Activated naive CD4-positive, alpha-beta T cell treated with anti-CD3 and anti-CD28 coated beads for 36 hours (primary cell): Measurements from ENCODE around the gene CCDC136. TPM values are rescaled to one million over a fixed set of nuclear protein-coding genes. Genes with fewer than 3 reads are reported as not detected.

Experiments
- CTCF ChIA-PET: fragments of 350-600 bp; sonication (Branson Sonifier 250); formaldehyde crosslinking; loops from one replicate; lab custom pipeline; 2021; ENCODE audit warnings: antibody characterized with exemption; lab: Charles Lee
- DNase-seq: peaks from one replicate; pipeline ENCODE4 v3.0.0-alpha.2; 2020
- H3K27ac Mint-ChIP-seq: one replicate; pipeline ENCODE4 v1.8.0; 2021; ENCODE audit warnings: mild to moderate bottlenecking, mixed read lengths
- H3K27me3 Mint-ChIP-seq: one replicate; pipeline ENCODE4 v1.8.0; 2021; ENCODE audit warnings: low read depth, mixed read lengths
- H3K36me3 Mint-ChIP-seq: one replicate; pipeline ENCODE4 v1.8.0; 2021; ENCODE audit warnings: low read depth, mixed read lengths
- H3K4me1 Mint-ChIP-seq: one replicate; pipeline ENCODE4 v1.8.0; 2021; ENCODE audit warnings: low read depth, mixed read lengths
- H3K4me3 Mint-ChIP-seq: one replicate; pipeline ENCODE4 v1.8.0; 2021; ENCODE audit warnings: mild to moderate bottlenecking, moderate library complexity, mixed read lengths
- H3K9me3 Mint-ChIP-seq: one replicate; pipeline ENCODE4 v1.8.0; 2021; ENCODE audit warnings: mixed read lengths
- intact Hi-C: fragments of 100-400 bp; cut with micrococcal nuclease; formaldehyde crosslinking; loops from one replicate; pipeline ENCODE4 v1.15.1; 2023
- total RNA-seq, 2 experiments: library from RNA; stranded (reverse); gene quantifications; one replicate each; pipeline ENCODE4 v1.2.3, GENCODE V29; 2021

CCDC136 gene
- total RNA-seq, 2 experiments from 2014 or later = 4.2 to 5.9 TPM

GRCh38 chr7:128830231-128831177 lies 38.7 kb downstream of the CCDC136 start, which contains the start of gene FLNC:
TSS of gene FLNC (plus strand) at chr7:128830406. CDS start at chr7:128830638, 232 bp downstream.
- H3K4me1 Mint-ChIP-seq = peaks cover 17% of the 10 kb centered on the region
- intact Hi-C loops = no loop called here
- H3K27ac Mint-ChIP-seq = no peak within 1 kb of the TSS
- peak; percentile 47 for DNase-seq
- peak within 1 kb of the TSS; percentile 56 for H3K4me3 Mint-ChIP-seq
- H3K36me3 Mint-ChIP-seq = no peaks in the 10 kb centered on the region
- no peaks in the 10 kb centered on the region for H3K9me3 Mint-ChIP-seq
- CTCF ChIA-PET = interaction anchor here (1.0 kb wide), 1 partner anchor 11 kb away, joined by 3 read pairs; no protein-coding TSS in a partner anchor
- H3K27me3 Mint-ChIP-seq = peaks cover 41% of the 10 kb centered on the region

GRCh38 chr7:128831178-128831993 lies 39.6 kb downstream of the CCDC136 start:
- Mint-ChIP-seq H3K36me3 (no peaks in the 10 kb centered on the region), H3K27ac (no peak overlapping the region), H3K4me1 (peaks cover 17% of the 10 kb centered on the region), H3K9me3 (no peaks in the 10 kb centered on the region), H3K27me3 (peaks cover 41% of the 10 kb centered on the region), H3K4me3 (no peak overlapping the region)
- CTCF ChIA-PET = interaction anchor here (0.6 to 1.0 kb wide), 4 partner anchors 11 to 39 kb away, joined by 3 to 4 read pairs (median 3); no protein-coding TSS in a partner anchor
- intact Hi-C loops = no loop called here
- no peak for DNase-seq

- DNase-seq = no peak
- intact Hi-C loops = no loop called here
- Mint-ChIP-seq H3K4me3 (no peak overlapping the region), H3K27me3 (peaks cover 33% of the 10 kb centered on the region), H3K9me3 (no peaks in the 10 kb centered on the region), H3K4me1 (peaks cover 17% of the 10 kb centered on the region), H3K36me3 (no peaks in the 10 kb centered on the region), H3K27ac (no peak overlapping the region)
- CTCF ChIA-PET = interaction anchor here (0.6 to 1.5 kb wide), 7 partner anchors 9 to 237 kb away, joined by 3 to 6 read pairs (median 4); no protein-coding TSS in a partner anchor
Measured at GRCh38 chr7:128831994-128832879, 40.5 kb downstream of the CCDC136 start.

- no peaks in the 10 kb centered on the region for H3K9me3 Mint-ChIP-seq
- H3K27ac Mint-ChIP-seq = no peak overlapping the region
- H3K36me3 Mint-ChIP-seq = no peaks in the 10 kb centered on the region
- intact Hi-C loops = no loop called here
- peaks cover 17% of the 10 kb centered on the region for H3K4me1 Mint-ChIP-seq
- CTCF ChIA-PET = interaction anchor here (0.6 to 1.5 kb wide), 4 partner anchors 9 to 237 kb away, joined by 4 to 6 read pairs (median 4); no protein-coding TSS in a partner anchor
- no peak overlapping the region for H3K4me3 Mint-ChIP-seq
- DNase-seq = no peak
- peaks cover 30% of the 10 kb centered on the region for H3K27me3 Mint-ChIP-seq
Measured at GRCh38 chr7:128832880-128833147, 41.0 kb downstream of the CCDC136 start.

- no peak for DNase-seq
- no peak overlapping the region for H3K27ac Mint-ChIP-seq
Measured at GRCh38 chr7:128833148-128833945, 41.6 kb downstream of the CCDC136 start.

GRCh38 chr7:128833946-128834325 lies 42.2 kb downstream of the CCDC136 start:
- CTCF ChIA-PET = interaction anchor here (0.8 to 1.5 kb wide), 2 partner anchors 9 to 50 kb away, joined by 3 to 5 read pairs; no protein-coding TSS in a partner anchor
- no peak overlapping the region for H3K27ac Mint-ChIP-seq
- intact Hi-C loops = no loop called here
- no peaks in the 10 kb centered on the region for H3K36me3 Mint-ChIP-seq
- H3K4me1 Mint-ChIP-seq = peaks cover 17% of the 10 kb centered on the region
- H3K9me3 Mint-ChIP-seq = no peaks in the 10 kb centered on the region
- no peak overlapping the region for H3K4me3 Mint-ChIP-seq
- no peak for DNase-seq
- H3K27me3 Mint-ChIP-seq = peaks cover 20% of the 10 kb centered on the region

More at GRCh38 chr7:128833148-128833945, 41.6 kb downstream of the CCDC136 start:
- no peak overlapping the region for H3K4me3 Mint-ChIP-seq
- H3K9me3 Mint-ChIP-seq = no peaks in the 10 kb centered on the region
- peaks cover 26% of the 10 kb centered on the region for H3K27me3 Mint-ChIP-seq
- intact Hi-C loops = no loop called here
- peaks cover 17% of the 10 kb centered on the region for H3K4me1 Mint-ChIP-seq
- no peaks in the 10 kb centered on the region for H3K36me3 Mint-ChIP-seq
- CTCF ChIA-PET = interaction anchor here (0.6 to 1.5 kb wide), 4 partner anchors 9 to 238 kb away, joined by 4 to 6 read pairs (median 4); no protein-coding TSS in a partner anchor

- H3K27me3 Mint-ChIP-seq = peaks cover 11% of the 10 kb centered on the region
- H3K9me3 Mint-ChIP-seq = no peaks in the 10 kb centered on the region
- H3K27ac Mint-ChIP-seq = no peak overlapping the region
- CTCF ChIA-PET = interaction anchor here (1.2 kb wide), 1 partner anchor 329 kb away, joined by 3 read pairs; no protein-coding TSS in a partner anchor
- H3K4me1 Mint-ChIP-seq = peaks cover 12% of the 10 kb centered on the region
- intact Hi-C loops = no loop called here
- DNase-seq = no peak
- H3K4me3 Mint-ChIP-seq = no peak overlapping the region
- H3K36me3 Mint-ChIP-seq = no peaks in the 10 kb centered on the region
Measured at GRCh38 chr7:128835231-128835751, 43.5 kb downstream of the CCDC136 start.

GRCh38 chr7:128835790-128836641 lies 44.2 kb downstream of the CCDC136 start:
- intact Hi-C loops = no loop called here
- Mint-ChIP-seq H3K4me1 (peaks cover 6% of the 10 kb centered on the region), H3K36me3 (no peaks in the 10 kb centered on the region), H3K27ac (no peak overlapping the region), H3K27me3 (peaks cover 5% of the 10 kb centered on the region), H3K9me3 (no peaks in the 10 kb centered on the region), H3K4me3 (no peak overlapping the region)
- CTCF ChIA-PET = interaction anchor here (0.7 to 1.3 kb wide), 3 partner anchors 48 to 328 kb away, joined by 3 to 4 read pairs (median 3); no protein-coding TSS in a partner anchor
- DNase-seq = no peak

GRCh38 chr7:128836729-128837348 lies 45.1 kb downstream of the CCDC136 start:
- CTCF ChIA-PET = interaction anchor here (0.7 to 1.3 kb wide), 2 partner anchors 47 to 322 kb away, joined by 3 to 4 read pairs; no protein-coding TSS in a partner anchor
- Mint-ChIP-seq H3K4me1 (peaks cover under 1% of the 10 kb centered on the region), H3K27ac (no peak overlapping the region), H3K36me3 (no peaks in the 10 kb centered on the region), H3K4me3 (no peak overlapping the region), H3K27me3 (peaks cover 2% of the 10 kb centered on the region), H3K9me3 (no peaks in the 10 kb centered on the region)
- intact Hi-C loops = no loop called here
- DNase-seq = no peak
